Neural cell (in vitro differentiated cells): ENCODE measurements around the gene DIS3L2.

Source experiments
- EP300 ChIP-seq: fragments of 450-650 bp; conservative IDR thresholded peaks from 2 replicates; pipeline ENCODE4 v1.6.1; 2014; ENCODE audit warnings: antibody characterized with exemption, mild to moderate bottlenecking, moderate library complexity; ENCODE audit not compliant: poor library complexity, severe bottlenecking
- EZH2 ChIP-seq: fragments of 200-600, 300-800 bp; shearing (Covaris generic), sonication (generic); IDR thresholded peaks from 2 replicates; pipeline ENCODE4 v1.6.1; 2014; ENCODE audit warnings: antibody characterized with exemption, low read length, borderline replicate concordance, mild to moderate bottlenecking; ENCODE audit not compliant: insufficient read depth, poor library complexity, severe bottlenecking
- MXI1 ChIP-seq: fragments of 450-650 bp; conservative IDR thresholded peaks from 2 replicates; pipeline ENCODE4 v1.6.1; 2014; ENCODE audit warnings: antibody characterized with exemption, mild to moderate bottlenecking; ENCODE audit not compliant: poor library complexity, severe bottlenecking
- POLR2AphosphoS5 ChIP-seq: IDR thresholded peaks from 2 replicates; pipeline ENCODE4 v1.6.1; 2012
- RAD21 ChIP-seq: fragments of 450-650 bp; conservative IDR thresholded peaks from 2 replicates; pipeline ENCODE4 v1.6.1; 2014; ENCODE audit warnings: antibody characterized with exemption, mild to moderate bottlenecking, moderate library complexity
- REST ChIP-seq: IDR thresholded peaks from 2 replicates; pipeline ENCODE4 v1.6.1; 2012; ENCODE audit warnings: borderline replicate concordance
- SMC3 ChIP-seq: fragments of 450-650 bp; conservative IDR thresholded peaks from 2 replicates; pipeline ENCODE4 v1.6.1; 2014; ENCODE audit warnings: antibody characterized with exemption, mild to moderate bottlenecking, moderate library complexity; ENCODE audit not compliant: poor library complexity
- TAF1 ChIP-seq: IDR thresholded peaks from 2 replicates; pipeline ENCODE4 v1.6.1; 2012; ENCODE audit warnings: low read depth
- TF ChIP-seq, protein P1 (sequence below): fragments of 450-650 bp; IDR thresholded peaks from 2 replicates; pipeline ENCODE4 v1.5.1; 2014; ENCODE audit warnings: antibody characterized with exemption, mild to moderate bottlenecking, moderate library complexity; ENCODE audit not compliant: poor library complexity, severe bottlenecking

- TF ChIP-seq, protein P1, sequence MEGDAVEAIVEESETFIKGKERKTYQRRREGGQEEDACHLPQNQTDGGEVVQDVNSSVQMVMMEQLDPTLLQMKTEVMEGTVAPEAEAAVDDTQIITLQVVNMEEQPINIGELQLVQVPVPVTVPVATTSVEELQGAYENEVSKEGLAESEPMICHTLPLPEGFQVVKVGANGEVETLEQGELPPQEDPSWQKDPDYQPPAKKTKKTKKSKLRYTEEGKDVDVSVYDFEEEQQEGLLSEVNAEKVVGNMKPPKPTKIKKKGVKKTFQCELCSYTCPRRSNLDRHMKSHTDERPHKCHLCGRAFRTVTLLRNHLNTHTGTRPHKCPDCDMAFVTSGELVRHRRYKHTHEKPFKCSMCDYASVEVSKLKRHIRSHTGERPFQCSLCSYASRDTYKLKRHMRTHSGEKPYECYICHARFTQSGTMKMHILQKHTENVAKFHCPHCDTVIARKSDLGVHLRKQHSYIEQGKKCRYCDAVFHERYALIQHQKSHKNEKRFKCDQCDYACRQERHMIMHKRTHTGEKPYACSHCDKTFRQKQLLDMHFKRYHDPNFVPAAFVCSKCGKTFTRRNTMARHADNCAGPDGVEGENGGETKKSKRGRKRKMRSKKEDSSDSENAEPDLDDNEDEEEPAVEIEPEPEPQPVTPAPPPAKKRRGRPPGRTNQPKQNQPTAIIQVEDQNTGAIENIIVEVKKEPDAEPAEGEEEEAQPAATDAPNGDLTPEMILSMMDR: no peak
- TF ChIP-seq TAF1: no peak
- no peak for TF ChIP-seq POLR2AphosphoS5
- no peak for TF ChIP-seq EP300
- no peak for TF ChIP-seq RAD21
- no peak for TF ChIP-seq REST
- no peak for TF ChIP-seq MXI1
- no peak for TF ChIP-seq EZH2
- TF ChIP-seq SMC3: no peak
Observed at GRCh38 chr2:232322560-232323327, 361.2 kb downstream of the DIS3L2 start.
